Common myeloid progenitor, CD34-positive (primary cell): ENCODE results near the gene TGOLN2.
"Not testable (repeated sequence)": the region's sequence is repeated elsewhere in the genome, so short reads cannot be mapped to it uniquely, and the experiment has no call there.

ENCODE experiments used
- CTCF ChIA-PET: fragments of 350-600 bp; sonication (Branson Sonifier 250); formaldehyde crosslinking; loops from one replicate; lab custom pipeline; 2021; ENCODE audit warnings: antibody characterized with exemption; lab: Charles Lee
- POLR2A ChIA-PET: fragments of 350-600 bp; sonication (Branson Sonifier 250); formaldehyde crosslinking; loops from one replicate; lab custom pipeline; 2021; ENCODE audit warnings: antibody characterized with exemption; lab: Charles Lee
- DNase-seq, 3 donors: peaks; one replicate each; pipeline versions ENCODE4 v3.0.0 to v3.0.0-alpha.2; 2013
- H3K27ac ChIP-seq, 2 experiments: 1 replicate in 1 of 2; 2 replicates in 1 of 2; pipeline ENCODE4 v1.7.0; 2013; ENCODE audit warnings: inconsistent platforms in 2 of 2, low read length in 2 of 2, mild to moderate bottlenecking in 2 of 2, low read depth in 1 of 2, moderate library complexity in 1 of 2; ENCODE audit not compliant: severe bottlenecking in 2 of 2, insufficient read depth in 1 of 2, poor library complexity in 1 of 2
- H3K27me3 ChIP-seq, 5 experiments: replicated peaks in 2 of 5; 1 replicate in 3 of 5; 2 replicates in 2 of 5; pipeline versions ENCODE4 v1.6.1 to v1.7.0; 2013; ENCODE audit warnings: low read length in 4 of 5, mild to moderate bottlenecking in 2 of 5, moderate library complexity in 2 of 5, inconsistent platforms in 1 of 5; ENCODE audit not compliant: insufficient read depth in 5 of 5, control insufficient read depth in 4 of 5
- H3K36me3 ChIP-seq, 4 experiments: 1 replicate in 2 of 4; 2 replicates in 2 of 4; pipeline versions ENCODE4 v1.6.1 to v1.7.0; 2013; ENCODE audit warnings: low read length in 3 of 4, control low read depth in 1 of 4, mild to moderate bottlenecking in 1 of 4; ENCODE audit not compliant: control insufficient read depth in 4 of 4, insufficient read depth in 4 of 4
- H3K4me1 ChIP-seq, 4 experiments: 1 replicate in 3 of 4; 2 replicates in 1 of 4; pipeline versions ENCODE4 v1.6.1 to v1.7.1; 2013; ENCODE audit warnings: low read length in 3 of 4, mild to moderate bottlenecking in 3 of 4, control low read depth in 1 of 4, inconsistent platforms in 1 of 4, moderate library complexity in 1 of 4; ENCODE audit not compliant: control insufficient read depth in 4 of 4, insufficient read depth in 4 of 4; ENCODE audit errors: control extremely low read depth in 1 of 4
- H3K4me3 ChIP-seq, 7 experiments: 1 replicate in 4 of 7; 2 replicates in 3 of 7; pipeline versions ENCODE4 v1.5.1 to v1.7.0; 2013; ENCODE audit warnings: mild to moderate bottlenecking in 7 of 7, low read length in 6 of 7, moderate library complexity in 6 of 7, inconsistent platforms in 2 of 7, low read depth in 2 of 7, control low read depth in 1 of 7; ENCODE audit not compliant: insufficient read depth in 4 of 7, control insufficient read depth in 1 of 7; ENCODE audit errors: extremely low read depth in 1 of 7
- H3K9me3 ChIP-seq, 5 experiments: 1 replicate in 4 of 5; 2 replicates in 1 of 5; pipeline versions ENCODE4 v1.6.1 to v1.7.1; 2013; ENCODE audit warnings: low read length in 4 of 5, mild to moderate bottlenecking in 2 of 5, inconsistent platforms in 1 of 5, low read depth in 1 of 5, moderate library complexity in 1 of 5; ENCODE audit not compliant: control insufficient read depth in 4 of 5, insufficient read depth in 2 of 5; ENCODE audit errors: control extremely low read depth in 1 of 5
- WGBS: methylation state at CpG from one replicate; pipeline ENCODE4 v1.1.5; 2013; ENCODE audit not compliant: insufficient coverage; 5-methylcytosine and 5-hydroxymethylcytosine counted together

TGOLN2 gene

GRCh38 chr2:85329181-85329651 is 1.4 kb upstream of the TGOLN2 start:
- ChIA-PET CTCF (no interaction called here), POLR2A (no interaction called here)
- no peaks in the 10 kb centered on the region for H3K27me3 ChIP-seq
- peak in 2 of 3 donors; percentile 46 to 56 for DNase-seq
- peak overlapping the region in 3 of 7 experiments; percentile 84 to 97 (median 96) for H3K4me3 ChIP-seq
- peaks cover 0 to 21% (median 10%) of the 10 kb centered on the region in 4 experiments for H3K36me3 ChIP-seq
- H3K4me1 ChIP-seq = peaks cover 13 to 44% (median 37%) of the 10 kb centered on the region in 4 experiments
- peak overlapping the region in 1 of 2 experiments; percentile 99 for H3K27ac ChIP-seq
- H3K9me3 ChIP-seq = no peaks in the 10 kb centered on the region

- Histone ChIP-seq H3K4me3 (peak overlapping the region; percentile 84 to 97 (median 96)), H3K9me3 (no peaks in the 10 kb centered on the region), H3K4me1 (peaks cover 16 to 44% (median 39%) of the 10 kb centered on the region in 4 experiments), H3K36me3 (peaks cover 7 to 37% (median 24%) of the 10 kb centered on the region in 4 experiments), H3K27ac (peak overlapping the region; percentile 97 to 99), H3K27me3 (no peaks in the 10 kb centered on the region)
- ChIA-PET POLR2A (interaction anchor here (0.7 to 2.3 kb wide), 5 partner anchors 9 to 261 kb away, joined by 3 to 12 read pairs (median 4); partner anchors contain the start of genes ELMOD3 and RETSAT), CTCF (interaction anchor here (1.0 to 1.4 kb wide), 3 partner anchors 26 to 224 kb away, joined by 3 read pairs; no protein-coding TSS in a partner anchor)
- DNase-seq = peak; percentile 25 to 74 (median 70)
- WGBS = 8% methylated on average over 35 of the region's 41 CpGs
These were observed 498 bp downstream of the TGOLN2 start for GRCh38 chr2:85327160-85327821.

GRCh38 chr2:85326406-85327159 is 1.2 kb downstream of the TGOLN2 start:
- Histone ChIP-seq H3K27me3 (no peaks in the 10 kb centered on the region), H3K27ac (peak overlapping the region; percentile 97 to 99), H3K36me3 (peaks cover 7 to 44% (median 27%) of the 10 kb centered on the region in 4 experiments), H3K4me1 (peaks cover 16 to 49% (median 39%) of the 10 kb centered on the region in 4 experiments), H3K4me3 (peak overlapping the region; percentile 84 to 97 (median 96)), H3K9me3 (no peaks in the 10 kb centered on the region)
- ChIA-PET CTCF (interaction anchor here (1.0 to 1.5 kb wide), 3 partner anchors 25 to 225 kb away, joined by 3 to 5 read pairs (median 3); no protein-coding TSS in a partner anchor), POLR2A (interaction anchor here (0.7 to 2.3 kb wide), 3 partner anchors 8 to 28 kb away, joined by 3 to 12 read pairs (median 6); partner anchors contain the start of genes ELMOD3 and RETSAT)
- peak; percentile 43 to 77 (median 73) for DNase-seq
- 10% methylated on average over 32 of the region's 32 CpGs for WGBS

GRCh38 chr2:85325466-85325811 is 2.4 kb downstream of the TGOLN2 start:
- peak overlapping the region; percentile 97 to 99 for H3K27ac ChIP-seq

GRCh38 chr2:85324639-85325465 is 2.9 kb downstream of the TGOLN2 start:
- Histone ChIP-seq H3K36me3 (peaks cover 21 to 61% (median 41%) of the 10 kb centered on the region in 4 experiments), H3K4me1 (peaks cover 16 to 49% (median 39%) of the 10 kb centered on the region in 4 experiments), H3K27me3 (no peaks in the 10 kb centered on the region), H3K27ac (peak overlapping the region; percentile 97 to 99), H3K9me3 (no peaks in the 10 kb centered on the region), H3K4me3 (peak overlapping the region in 6 of 7 experiments; percentile 6 to 97 (median 96))
- POLR2A ChIA-PET = no interaction called here
- CTCF ChIA-PET = interaction anchor here (1.3 to 1.5 kb wide), 4 partner anchors 15 to 227 kb away, joined by 3 to 5 read pairs (median 4); no protein-coding TSS in a partner anchor
- 68% methylated on average over 7 of the region's 10 CpGs for WGBS
- no peak for DNase-seq

More at GRCh38 chr2:85325466-85325811, 2.4 kb downstream of the TGOLN2 start:
- Histone ChIP-seq H3K4me3 (peak overlapping the region in 6 of 7 experiments; percentile 84 to 97 (median 96)), H3K9me3 (no peaks in the 10 kb centered on the region), H3K4me1 (peaks cover 16 to 49% (median 39%) of the 10 kb centered on the region in 4 experiments), H3K36me3 (peaks cover 18 to 55% (median 36%) of the 10 kb centered on the region in 4 experiments), H3K27me3 (no peaks in the 10 kb centered on the region)
- CTCF ChIA-PET = interaction anchor here (1.3 to 1.5 kb wide), 4 partner anchors 16 to 226 kb away, joined by 3 to 5 read pairs (median 4); no protein-coding TSS in a partner anchor
- WGBS = 68% methylated on average over 6 of the region's 9 CpGs
- POLR2A ChIA-PET = interaction anchor here (0.7 kb wide), 1 partner anchor 14 kb away, joined by 3 read pairs; no protein-coding TSS in a partner anchor
- no peak for DNase-seq

- CTCF ChIA-PET = interaction anchor here (1.0 kb wide), 1 partner anchor 9 kb away, joined by 3 read pairs; no protein-coding TSS in a partner anchor
- WGBS = 95% methylated on average over 5 of the region's 11 CpGs
- H3K9me3 ChIP-seq, DNase-seq, POLR2A ChIA-PET, H3K4me3 ChIP-seq, H3K27me3 ChIP-seq, H3K27ac ChIP-seq: not testable (repeated sequence)
- peaks cover 16 to 47% (median 35%) of the 10 kb centered on the region in 4 experiments for H3K4me1 ChIP-seq
- peaks cover 25 to 68% (median 45%) of the 10 kb centered on the region in 4 experiments for H3K36me3 ChIP-seq
These were observed 3.8 kb downstream of the TGOLN2 start for GRCh38 chr2:85323988-85324367.
